ENCODE data around the gene SPINK4.

SPINK4 gene

GRCh38 chr9:33229359-33230114, 10.4 kb upstream of the SPINK4 start:
- no peak for DNase-seq (ENCODE audit: low spot score)

GRCh38 chr9:33230756-33231622, 9.0 kb upstream of the SPINK4 start:
- DNase-seq (ENCODE audit: low spot score) = no peak

GRCh38 chr9:33231623-33231942, 8.4 kb upstream of the SPINK4 start:
- no peak for DNase-seq (ENCODE audit: low spot score)

GRCh38 chr9:33232815-33233214, 7.2 kb upstream of the SPINK4 start:
- DNase-seq (ENCODE audit: low spot score) = no peak

- peak; percentile 82 for DNase-seq (ENCODE audit: low spot score)
Observed at GRCh38 chr9:33233626-33234342, 6.2 kb upstream of the SPINK4 start.

- DNase-seq (ENCODE audit: low spot score) = no peak
Observed at GRCh38 chr9:33234511-33235467, 5.2 kb upstream of the SPINK4 start.

- DNase-seq (ENCODE audit: low spot score) = peak; percentile 34
Observed at GRCh38 chr9:33236571-33236970, 3.4 kb upstream of the SPINK4 start.

GRCh38 chr9:33241298-33241697, 1.3 kb downstream of the SPINK4 start:
- DNase-seq (ENCODE audit: low spot score) = no peak

GRCh38 chr9:33242609-33243134, 2.7 kb downstream of the SPINK4 start:
- DNase-seq (ENCODE audit: low spot score) = no peak

- DNase-seq (ENCODE audit: low spot score) = no peak
Observed at GRCh38 chr9:33244137-33244784, 4.3 kb downstream of the SPINK4 start.

GRCh38 chr9:33245341-33245740, 5.4 kb downstream of the SPINK4 start:
- no peak for DNase-seq (ENCODE audit: low spot score)

GRCh38 chr9:33246269-33246860, 6.4 kb downstream of the SPINK4 start:
- DNase-seq (ENCODE audit: low spot score) = no peak

- no peak for DNase-seq (ENCODE audit: low spot score)
Observed at GRCh38 chr9:33248606-33249005, 8.6 kb downstream of the SPINK4 start.

GRCh38 chr9:33249087-33249658, 9.2 kb downstream of the SPINK4 start:
- DNase-seq (ENCODE audit: low spot score) = no peak

GRCh38 chr9:33249983-33250382, 10.0 kb downstream of the SPINK4 start:
- no peak for DNase-seq (ENCODE audit: low spot score)

GRCh38 chr9:33250458-33250995, 10.6 kb downstream of the SPINK4 start:
- peak; percentile 93 for DNase-seq (ENCODE audit: low spot score)

- no peak for DNase-seq (ENCODE audit: low spot score)
Observed at GRCh38 chr9:33254211-33254610, 14.2 kb downstream of the SPINK4 start.

GRCh38 chr9:33255014-33255413, 15.0 kb downstream of the SPINK4 start:
- DNase-seq (ENCODE audit: low spot score) = no peak

GRCh38 chr9:33255471-33255870, 15.5 kb downstream of the SPINK4 start:
- no peak for DNase-seq (ENCODE audit: low spot score)

- no peak for DNase-seq (ENCODE audit: low spot score)
Observed at GRCh38 chr9:33256236-33256635, 16.3 kb downstream of the SPINK4 start.

All from AG20443 (cell line).